GM21526 (cell line): ENCODE measurements around the gene ANO5.
A peak's percentile ranks its signal among the peaks of the same experiment; 100 is the strongest.

ENCODE experiments used
- ATAC-seq: cut with Tn5 transposase; IDR thresholded peaks from one replicate; pipeline ENCODE4 v1.9.1; 2021; ENCODE audit warnings: moderate library complexity; ENCODE audit not compliant: unreplicated experiment, low FRiP score

ANO5 gene

GRCh38 chr11:22192642-22193347 lies at the start of gene ANO5:
Gene ANO5, plus strand, starts transcription at chr11:22193085. Its CDS starts 408 bp downstream, at chr11:22193493.
- no peak for ATAC-seq

GRCh38 chr11:22151649-22152197 lies 41.2 kb upstream of the ANO5 start:
- ATAC-seq = no peak

- no peak for ATAC-seq
Observed at GRCh38 chr11:22157531-22157930, 35.4 kb upstream of the ANO5 start.

GRCh38 chr11:22161489-22161888 lies 31.4 kb upstream of the ANO5 start:
- no peak for ATAC-seq

GRCh38 chr11:22162756-22163155 lies 30.1 kb upstream of the ANO5 start:
- no peak for ATAC-seq

GRCh38 chr11:22163394-22163797 lies 29.5 kb upstream of the ANO5 start:
- peak; percentile 63 for ATAC-seq

GRCh38 chr11:22165087-22165486 lies 27.8 kb upstream of the ANO5 start:
- ATAC-seq = no peak

- ATAC-seq = no peak
Observed at GRCh38 chr11:22165759-22166513, 26.9 kb upstream of the ANO5 start.

- no peak for ATAC-seq
Observed at GRCh38 chr11:22169833-22170232, 23.1 kb upstream of the ANO5 start.

- ATAC-seq = no peak
Observed at GRCh38 chr11:22173532-22173931, 19.4 kb upstream of the ANO5 start.

- no peak for ATAC-seq
Observed at GRCh38 chr11:22177186-22177585, 15.7 kb upstream of the ANO5 start.

GRCh38 chr11:22179626-22180025 lies 13.3 kb upstream of the ANO5 start:
- no peak for ATAC-seq

GRCh38 chr11:22180131-22180530 lies 12.8 kb upstream of the ANO5 start:
- ATAC-seq = no peak

GRCh38 chr11:22189660-22190059 lies 3.2 kb upstream of the ANO5 start:
- no peak for ATAC-seq

GRCh38 chr11:22190827-22191463 lies 1.9 kb upstream of the ANO5 start:
- ATAC-seq = no peak

- ATAC-seq = no peak
Observed at GRCh38 chr11:22192289-22192641, 620 bp upstream of the ANO5 start.

GRCh38 chr11:22193348-22194051 lies 615 bp downstream of the ANO5 start:
- no peak for ATAC-seq

- no peak for ATAC-seq
Observed at GRCh38 chr11:22194306-22194705, 1.4 kb downstream of the ANO5 start.

GRCh38 chr11:22194907-22195306 lies 2.0 kb downstream of the ANO5 start:
- no peak for ATAC-seq

GRCh38 chr11:22197139-22198005 lies 4.5 kb downstream of the ANO5 start:
- ATAC-seq = no peak
